ENCODE data around the gene NLGN4Y. TPM values are rescaled to one million over a fixed set of nuclear protein-coding genes. Genes with fewer than 3 reads are reported as not detected.

Gene NLGN4Y
- total and polyA plus RNA-seq, 10 of the 15 experiments (the other 5 are each of a cell fraction or from before 2014, with no cell fraction given) = not detected

GRCh38 chrY:14490226-14490625 is 34.1 kb upstream of the NLGN4Y start:
- ChIA-PET POLR2A (no interaction called here), CTCF (no interaction called here), SMC1A (ENCODE audit: uncharacterized antibody, unreplicated experiment) (no interaction called here), RAD21 (ENCODE audit: unreplicated experiment) (no interaction called here)
- Histone ChIP-seq H3K9me3 (replicated peaks; ENCODE audit: control insufficient read depth, insufficient read depth, low read length) (no peaks in the 10 kb centered on the region), H3K36me3 (ENCODE audit: control insufficient read depth in 2 of 2, insufficient read depth in 2 of 2, low read length in 1 of 2) (no peaks in the 10 kb centered on the region), H4K20me1 (ENCODE audit: control insufficient read depth, insufficient read depth) (no peaks in the 10 kb centered on the region), H3K4me2 (ENCODE audit: control insufficient read depth, insufficient read depth) (no peak overlapping the region), H3K79me2 (ENCODE audit: control insufficient read depth, insufficient read depth, low read length) (no peaks in the 10 kb centered on the region), H3K4me3 (no peak overlapping the region), H2AFZ (ENCODE audit: control insufficient read depth, low read depth, low read length) (no peak overlapping the region), H3K4me1 (ENCODE audit: control insufficient read depth, insufficient read depth, low read length) (no peaks in the 10 kb centered on the region), H3K27me3 (replicated peaks in 1 of 2; ENCODE audit: control insufficient read depth in 2 of 2, insufficient read depth in 2 of 2, low read length in 1 of 2) (no peaks in the 10 kb centered on the region), H3K27ac (ENCODE audit: control insufficient read depth, insufficient read depth) (no peak overlapping the region), H3K9ac (ENCODE audit: control insufficient read depth, insufficient read depth, low read length) (no peak overlapping the region)
- no CpG with 5 or more reads among the region's 1 CpG for WGBS (ENCODE audit: insufficient coverage, insufficient replicate concordance, low lambda C conversion rate, missing lambda C conversion rate)
- ATAC-seq (no peak), DNase-seq (ENCODE audit: low read depth, low spot score) (no peak), FAIRE-seq (no peak)
- in situ Hi-C loops (cut with MboI) = no loop called here
- no TSS peak for BruUV-seq (replicated peaks)
- intact Hi-C loops (cut with micrococcal nuclease; ENCODE audit: unreplicated experiment) = no loop called here
- TF ChIP-seq BCL11A (IDR thresholded peaks at IDR 0.05; ENCODE audit: low read depth, low read length) = no peak
- TF ChIP-seq PBX3 (IDR thresholded peaks at IDR 0.05; ENCODE audit: insufficient replicate concordance, low read depth, low read length) = no peak
- no peak for TF ChIP-seq ZNF592 (IDR thresholded peaks at IDR 0.05)
- no peak for TF ChIP-seq CEBPB (IDR thresholded peaks at IDR 0.05; ENCODE audit: borderline replicate concordance in 1 of 2, low read depth in 2 of 2, low read length in 2 of 2)
- TF ChIP-seq FOXK2 (IDR thresholded peaks at IDR 0.05) = no peak
- TF ChIP-seq BMI1 (IDR thresholded peaks at IDR 0.05; ENCODE audit: borderline replicate concordance) = no peak
- no peak for TF ChIP-seq E2F8 (IDR thresholded peaks at IDR 0.05; ENCODE audit: low read depth, partially characterized antibody)
- no peak for TF ChIP-seq STAT1 (conservative IDR thresholded peaks at IDR 0.05)
- no peak for TF ChIP-seq HCFC1 (IDR thresholded peaks at IDR 0.05; ENCODE audit: low read length)
- TF ChIP-seq SMAD5 (IDR thresholded peaks at IDR 0.05; ENCODE audit: low read depth) = no peak

Data from GM12878 (cell line).